ENCODE results near the gene TNNC1. TPM values are rescaled to one million over a fixed set of nuclear protein-coding genes. Genes with fewer than 3 reads are reported as not detected.

Gene TNNC1
- total and polyA plus RNA-seq, 2 donors (not counting 3 experiments of a cell fraction or from before 2014, with no cell fraction given): 0.12 TPM; not detected in 1

GRCh38 chr3:52456800-52457183, 3.0 kb upstream of the TNNC1 start:
- Histone ChIP-seq H4K20me1 (replicated peaks; ENCODE audit: control insufficient read depth, extremely low read depth, insufficient read depth, low read length) (no peaks in the 10 kb centered on the region), H3K27ac (ENCODE audit: insufficient read depth, low read depth, low read length) (no peak overlapping the region), H3K79me2 (ENCODE audit: control insufficient read depth, insufficient read depth, low read length) (peaks cover 40% of the 10 kb centered on the region), H3K4me3 (replicated peaks in 1 of 3; ENCODE audit: insufficient read depth in 1 of 3, low read depth in 1 of 3, low read length in 3 of 3) (peak overlapping the region; percentile 80 to 97 (median 97)), H3K4me1 (ENCODE audit: control insufficient read depth, extremely low read depth, insufficient read depth, low read length) (peaks cover 17% of the 10 kb centered on the region), H3K9ac (replicated peaks; ENCODE audit: extremely low read depth, insufficient read depth, low read length) (peak overlapping the region; percentile 75), H3K9me3 (replicated peaks; ENCODE audit: control insufficient read depth, insufficient read depth, low read length) (no peaks in the 10 kb centered on the region), H3K36me3 (ENCODE audit: control insufficient read depth in 2 of 2, extremely low read depth in 1 of 2, insufficient read depth in 2 of 2, low read length in 2 of 2) (peaks cover 18 to 20% of the 10 kb centered on the region in 2 experiments), H2AFZ (ENCODE audit: low read depth, low read length) (peak overlapping the region; percentile 54), H3K4me2 (ENCODE audit: insufficient read depth, low read length) (peak overlapping the region; percentile 90), H3K9me1 (replicated peaks; ENCODE audit: control insufficient read depth, extremely low read depth, insufficient read depth, low read length) (no peaks in the 10 kb centered on the region), H3K27me3 (ENCODE audit: control insufficient read depth in 2 of 2, insufficient read depth in 2 of 2, low read length in 2 of 2) (no peaks in the 10 kb centered on the region)
- no peak for TF ChIP-seq EZH2 (IDR thresholded peaks at IDR 0.05; ENCODE audit: borderline replicate concordance, low read depth, low read length, severe bottlenecking)
- no peak for TF ChIP-seq MYC (IDR thresholded peaks at IDR 0.05; ENCODE audit: low read depth, low read length)
- no peak for TF ChIP-seq POLR2AphosphoS5 (IDR thresholded peaks at IDR 0.05; ENCODE audit: insufficient read depth, low read depth, low read length)
- no peak for TF ChIP-seq FOS (IDR thresholded peaks at IDR 0.05; ENCODE audit: borderline replicate concordance, insufficient read depth, low read length)
- TF ChIP-seq MAX (IDR thresholded peaks at IDR 0.05; ENCODE audit: insufficient read depth, insufficient read length): no peak
- no peak for TF ChIP-seq POLR2A (IDR thresholded peaks at IDR 0.05; ENCODE audit: low read depth, low read length)
- TF ChIP-seq CTCF (IDR thresholded peaks at IDR 0.05; ENCODE audit: extremely low read depth in 1 of 2, insufficient read depth in 1 of 2, low read depth in 1 of 2, low read length in 2 of 2): no peak
- TF ChIP-seq JUN (IDR thresholded peaks at IDR 0.05; ENCODE audit: borderline replicate concordance, insufficient read depth, insufficient read length, low read depth): no peak
- TF ChIP-seq GATA2 (IDR thresholded peaks at IDR 0.05; ENCODE audit: insufficient read depth, insufficient read length, low read depth, low read length): no peak
- ChIA-PET POLR2A (no interaction called here), CTCF (interaction anchor here (0.6 to 1.5 kb wide), 7 partner anchors 9 to 134 kb away, joined by 3 to 6 read pairs (median 3); no protein-coding TSS in a partner anchor)
- BruUV-seq (replicated peaks): no TSS peak
- no peak for DNase-seq (ENCODE audit: low read depth, low spot score)
- dilution Hi-C loops (cut with MboI; ENCODE audit: extremely low pct_ligation_motif_present, low sequenced_read_pairs): no loop called here
- FAIRE-seq: no peak
- intact Hi-C loops (cut with micrococcal nuclease): loop anchor here (5.0 kb wide), 1 partner anchor 41 kb away; the partner anchor contains the start of gene STAB1

Measured in endothelial cell of umbilical vein (primary cell).